HCT116 (cell line): ENCODE measurements around the gene SP100.

Source experiments
- CTCF ChIP-seq, 3 experiments: fragments of 200-600 bp in 1 of 3; sonication (generic) in 1 of 3; IDR thresholded peaks in 2 of 3; conservative IDR thresholded peaks in 1 of 3; 2 replicates each; pipeline ENCODE4 v1.5.1; 2012 to 2017; ENCODE audit warnings: low read depth in 2 of 3, low read length in 2 of 3, antibody characterized with exemption in 1 of 3, borderline replicate concordance in 1 of 3, control low read depth in 1 of 3, mild to moderate bottlenecking in 1 of 3, mixed read lengths in 1 of 3, mixed run types in 1 of 3, moderate library complexity in 1 of 3; ENCODE audit not compliant: insufficient read depth in 1 of 3
- ELF1 ChIP-seq: IDR thresholded peaks from 2 replicates; pipeline ENCODE4 v1.6.1; 2012; ENCODE audit warnings: low read depth, borderline replicate concordance
- EZH2 ChIP-seq: fragments of 200-600 bp; sonication (generic); IDR thresholded peaks from 2 replicates; pipeline ENCODE4 v1.6.1; 2017; ENCODE audit warnings: antibody characterized with exemption, mixed run types
- EZH2phosphoT487 ChIP-seq: fragments of 200-600 bp; IDR thresholded peaks from 2 replicates; pipeline ENCODE4 v1.6.1; 2018; ENCODE audit warnings: antibody characterized with exemption, borderline replicate concordance
- POLR2AphosphoS5 ChIP-seq: IDR thresholded peaks from 2 replicates; pipeline ENCODE4 v1.6.1; 2011; ENCODE audit warnings: mild to moderate bottlenecking, low read depth, low read length, moderate library complexity

- TF ChIP-seq CTCF (IDR thresholded peaks at IDR 0.05 in 2 of 3, conservative IDR thresholded peaks at IDR 0.05 in 1 of 3; ENCODE audit: borderline replicate concordance in 1 of 3, insufficient read depth in 1 of 3, low read depth in 2 of 3, low read length in 2 of 3) (no peak), EZH2 (no peak), ELF1 (no peak), POLR2AphosphoS5 (no peak), EZH2phosphoT487 (no peak)
Measured at GRCh38 chr2:230577114-230577513, 161.1 kb downstream of the SP100 start.
